ENCODE data around the gene NRG2.

DNA sequence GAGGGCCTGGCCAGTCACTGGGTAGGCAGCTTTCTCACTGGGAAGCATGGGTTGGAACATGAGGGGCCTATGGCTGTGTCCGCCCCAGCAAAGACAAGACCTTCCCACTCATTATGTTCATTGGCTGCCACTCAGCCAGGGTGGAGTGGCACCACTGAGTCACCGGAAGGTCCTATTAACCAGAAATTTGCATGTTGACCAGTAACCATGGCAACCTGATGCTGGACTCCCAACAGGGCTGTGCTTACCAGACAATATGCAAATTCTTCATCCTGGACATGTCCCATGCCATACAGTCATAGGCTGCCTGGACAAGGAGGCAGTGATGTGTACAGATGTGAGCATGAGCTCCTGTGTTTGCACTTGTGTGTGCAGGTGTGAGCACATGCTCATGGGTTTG is 180.8 kb downstream of the NRG2 start:
- TF ChIP-seq, protein P1, sequence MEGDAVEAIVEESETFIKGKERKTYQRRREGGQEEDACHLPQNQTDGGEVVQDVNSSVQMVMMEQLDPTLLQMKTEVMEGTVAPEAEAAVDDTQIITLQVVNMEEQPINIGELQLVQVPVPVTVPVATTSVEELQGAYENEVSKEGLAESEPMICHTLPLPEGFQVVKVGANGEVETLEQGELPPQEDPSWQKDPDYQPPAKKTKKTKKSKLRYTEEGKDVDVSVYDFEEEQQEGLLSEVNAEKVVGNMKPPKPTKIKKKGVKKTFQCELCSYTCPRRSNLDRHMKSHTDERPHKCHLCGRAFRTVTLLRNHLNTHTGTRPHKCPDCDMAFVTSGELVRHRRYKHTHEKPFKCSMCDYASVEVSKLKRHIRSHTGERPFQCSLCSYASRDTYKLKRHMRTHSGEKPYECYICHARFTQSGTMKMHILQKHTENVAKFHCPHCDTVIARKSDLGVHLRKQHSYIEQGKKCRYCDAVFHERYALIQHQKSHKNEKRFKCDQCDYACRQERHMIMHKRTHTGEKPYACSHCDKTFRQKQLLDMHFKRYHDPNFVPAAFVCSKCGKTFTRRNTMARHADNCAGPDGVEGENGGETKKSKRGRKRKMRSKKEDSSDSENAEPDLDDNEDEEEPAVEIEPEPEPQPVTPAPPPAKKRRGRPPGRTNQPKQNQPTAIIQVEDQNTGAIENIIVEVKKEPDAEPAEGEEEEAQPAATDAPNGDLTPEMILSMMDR (IDR thresholded peaks at IDR 0.05; ENCODE audit: control extremely low read depth in 1 of 3, insufficient read depth in 1 of 3, low read depth in 1 of 3, low read length in 3 of 3) = no peak
- no peak for TF ChIP-seq EZH2 (IDR thresholded peaks at IDR 0.05; ENCODE audit: low read depth, low read length, severe bottlenecking)
- no peak for TF ChIP-seq POLR2A (IDR thresholded peaks at IDR 0.05; ENCODE audit: control extremely low read depth in 1 of 2, low read depth in 2 of 2, low read length in 2 of 2)
- no peak for TF ChIP-seq EP300 (IDR thresholded peaks at IDR 0.05; ENCODE audit: borderline replicate concordance in 1 of 2, low read depth in 2 of 2, low read length in 2 of 2)
- TF ChIP-seq EGR1 (IDR thresholded peaks at IDR 0.05; ENCODE audit: borderline replicate concordance, low read depth, low read length) = no peak
- TF ChIP-seq YY1 (IDR thresholded peaks at IDR 0.05; ENCODE audit: low read depth, low read length) = no peak
- TF ChIP-seq, protein P2, sequence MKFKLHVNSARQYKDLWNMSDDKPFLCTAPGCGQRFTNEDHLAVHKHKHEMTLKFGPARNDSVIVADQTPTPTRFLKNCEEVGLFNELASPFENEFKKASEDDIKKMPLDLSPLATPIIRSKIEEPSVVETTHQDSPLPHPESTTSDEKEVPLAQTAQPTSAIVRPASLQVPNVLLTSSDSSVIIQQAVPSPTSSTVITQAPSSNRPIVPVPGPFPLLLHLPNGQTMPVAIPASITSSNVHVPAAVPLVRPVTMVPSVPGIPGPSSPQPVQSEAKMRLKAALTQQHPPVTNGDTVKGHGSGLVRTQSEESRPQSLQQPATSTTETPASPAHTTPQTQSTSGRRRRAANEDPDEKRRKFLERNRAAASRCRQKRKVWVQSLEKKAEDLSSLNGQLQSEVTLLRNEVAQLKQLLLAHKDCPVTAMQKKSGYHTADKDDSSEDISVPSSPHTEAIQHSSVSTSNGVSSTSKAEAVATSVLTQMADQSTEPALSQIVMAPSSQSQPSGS (IDR thresholded peaks at IDR 0.05; ENCODE audit: low read length) = no peak
- TF ChIP-seq KDM4A (IDR thresholded peaks at IDR 0.05; ENCODE audit: low read depth, low read length, severe bottlenecking) = no peak
- TF ChIP-seq CBX8 (IDR thresholded peaks at IDR 0.05; ENCODE audit: borderline replicate concordance, low read depth, low read length) = no peak
- TF ChIP-seq CBX5 (IDR thresholded peaks at IDR 0.05; ENCODE audit: low read depth, low read length) = no peak
- no peak for TF ChIP-seq GABPA (IDR thresholded peaks at IDR 0.05; ENCODE audit: borderline replicate concordance, insufficient read depth, low read length)
- TF ChIP-seq CREB1 (IDR thresholded peaks at IDR 0.05) = no peak
- no peak for TF ChIP-seq RAD21 (IDR thresholded peaks at IDR 0.05 in 1 of 2, conservative IDR thresholded peaks at IDR 0.05 in 1 of 2; ENCODE audit: low read depth in 2 of 2, low read length in 2 of 2)
- no peak for TF ChIP-seq POLR2AphosphoS5 (IDR thresholded peaks at IDR 0.05; ENCODE audit: low read depth, low read length)

Measured in H1 (cell line).